NCI-H1048 (cell line): ENCODE data around the gene KIAA1755.
"Not testable (repeated sequence)": the region's sequence is repeated elsewhere in the genome, so short reads cannot be mapped to it uniquely, and the experiment has no call there.

ENCODE experiments used
- DNase-seq: peaks from one replicate; lab custom pipeline; 2025; lab: John Stamatoyannopoulos, UW

KIAA1755 gene

GRCh38 chr20:38290829-38291814 is 30.6 kb upstream of the KIAA1755 start:
- no peak for DNase-seq

- no peak for DNase-seq
Observed at GRCh38 chr20:38286586-38287531, 26.3 kb upstream of the KIAA1755 start.

GRCh38 chr20:38284893-38285444 is 24.4 kb upstream of the KIAA1755 start:
- no peak for DNase-seq

GRCh38 chr20:38284066-38284650 is 23.6 kb upstream of the KIAA1755 start:
- DNase-seq: not testable (repeated sequence)

GRCh38 chr20:38283236-38283635 is 22.7 kb upstream of the KIAA1755 start:
- DNase-seq: no peak

GRCh38 chr20:38281176-38281915 is 20.8 kb upstream of the KIAA1755 start:
- DNase-seq: not testable (repeated sequence)

GRCh38 chr20:38278763-38279162 is 18.2 kb upstream of the KIAA1755 start:
- no peak for DNase-seq

- DNase-seq: no peak
Observed at GRCh38 chr20:38278131-38278530, 17.6 kb upstream of the KIAA1755 start.

- no peak for DNase-seq
Observed at GRCh38 chr20:38277691-38278090, 17.2 kb upstream of the KIAA1755 start.

- no peak for DNase-seq
Observed at GRCh38 chr20:38277285-38277684, 16.8 kb upstream of the KIAA1755 start.

GRCh38 chr20:38275815-38276550 is 15.4 kb upstream of the KIAA1755 start:
- DNase-seq: no peak

- DNase-seq: no peak
Observed at GRCh38 chr20:38272961-38273360, 12.4 kb upstream of the KIAA1755 start.

GRCh38 chr20:38272398-38272797 is 11.9 kb upstream of the KIAA1755 start:
- DNase-seq: no peak

GRCh38 chr20:38271608-38272120 is 11.1 kb upstream of the KIAA1755 start:
- DNase-seq: no peak

- DNase-seq: no peak
Observed at GRCh38 chr20:38270869-38271605, 10.5 kb upstream of the KIAA1755 start.

GRCh38 chr20:38269715-38270114 is 9.2 kb upstream of the KIAA1755 start:
- no peak for DNase-seq

- DNase-seq: no peak
Observed at GRCh38 chr20:38269040-38269439, 8.5 kb upstream of the KIAA1755 start.

GRCh38 chr20:38267901-38268514 is 7.5 kb upstream of the KIAA1755 start:
- no peak for DNase-seq

- DNase-seq: no peak
Observed at GRCh38 chr20:38267296-38267695, 6.8 kb upstream of the KIAA1755 start.
